Caco-2 (cell line): ENCODE results near the gene PTPN13. TPM values are rescaled to one million over a fixed set of nuclear protein-coding genes. Genes with fewer than 3 reads are reported as not detected.

Source experiments
- BruUV-seq: library from RNA; stranded (reverse); fragments of 400-500 nt; replicated peaks from 2 replicates; lab custom pipeline; 2021; lab: Mats Ljungman, UMichigan
- CTCF ChIA-PET: fragments of 300-600 bp; sonication (Branson Sonifier 250); formaldehyde crosslinking; loops from one replicate; lab custom pipeline; 2022; ENCODE audit warnings: antibody characterized with exemption; lab: Charles Lee
- POLR2A ChIA-PET: fragments of 300-600 bp; sonication (Branson Sonifier 250); formaldehyde crosslinking; loops from one replicate; lab custom pipeline; 2022; ENCODE audit warnings: antibody characterized with exemption; lab: Charles Lee
- DNase-seq, 2 experiments: peaks; one replicate each; pipeline versions ENCODE4 v3.0.0 to v3.0.0-alpha.2; 2020 to 2022
- H3K27me3 ChIP-seq: replicated peaks from 2 replicates; pipeline ENCODE4 v1.6.0; 2011; ENCODE audit warnings: low read length; ENCODE audit not compliant: control insufficient read depth, insufficient read depth
- H3K36me3 ChIP-seq: 2 replicates; pipeline ENCODE4 v1.5.1; 2011; ENCODE audit warnings: low read length; ENCODE audit not compliant: control insufficient read depth, insufficient read depth
- H3K4me1 ChIP-seq: fragments of 250-450 bp; sonication (Bioruptor Pico); 2 replicates; pipeline ENCODE4 v1.5.1; 2020; ENCODE audit warnings: mild to moderate bottlenecking
- H3K4me3 ChIP-seq: 2 replicates; pipeline ENCODE4 v1.5.1; 2011; ENCODE audit warnings: low read depth, mild to moderate bottlenecking, control low read depth, low read length
- H3K9me3 ChIP-seq: fragments of 250-450 bp; sonication (Bioruptor Pico); 2 replicates; pipeline ENCODE4 v1.5.1; 2020; ENCODE audit warnings: mild to moderate bottlenecking, moderate library complexity
- H3K27ac Mint-ChIP-seq: one replicate; pipeline ENCODE4 v1.8.0; 2022; ENCODE audit warnings: mixed read lengths; ENCODE audit not compliant: unreplicated experiment
- H3K27me3 Mint-ChIP-seq: one replicate; pipeline ENCODE4 v1.8.0; 2022; ENCODE audit warnings: mixed read lengths; ENCODE audit not compliant: insufficient read depth, unreplicated experiment
- H3K36me3 Mint-ChIP-seq: one replicate; pipeline ENCODE4 v1.8.0; 2022; ENCODE audit warnings: mild to moderate bottlenecking, mixed read lengths; ENCODE audit not compliant: insufficient read depth, unreplicated experiment
- H3K4me1 Mint-ChIP-seq: one replicate; pipeline ENCODE4 v1.8.0; 2022; ENCODE audit warnings: low read depth, mixed read lengths; ENCODE audit not compliant: unreplicated experiment
- H3K4me3 Mint-ChIP-seq: one replicate; pipeline ENCODE4 v1.8.0; 2022; ENCODE audit warnings: mild to moderate bottlenecking, moderate library complexity, mixed read lengths; ENCODE audit not compliant: unreplicated experiment
- H3K9me3 Mint-ChIP-seq: one replicate; pipeline ENCODE4 v1.8.0; 2022; ENCODE audit warnings: mixed read lengths; ENCODE audit not compliant: unreplicated experiment
- CTCF ChIP-seq, 2 experiments: fragments of 200-600 bp in 1 of 2; IDR thresholded peaks; 1 replicate in 1 of 2; 2 replicates in 1 of 2; pipeline versions ENCODE4 v1.5.1 to v1.8.0; 2011 to 2022; ENCODE audit warnings: antibody characterized with exemption in 1 of 2, control low read depth in 1 of 2, inconsistent platforms in 1 of 2, low read depth in 1 of 2, low read length in 1 of 2, mild to moderate bottlenecking in 1 of 2, moderate library complexity in 1 of 2; ENCODE audit not compliant: insufficient read depth in 1 of 2, severe bottlenecking in 1 of 2, unreplicated experiment in 1 of 2
- intact Hi-C: fragments of 100-400 bp; cut with micrococcal nuclease; formaldehyde crosslinking; loops from one replicate; pipeline ENCODE4 v1.10.0; 2022; ENCODE audit not compliant: unreplicated experiment
- total RNA-seq: library from RNA; stranded (reverse); gene quantifications from 2 replicates; pipeline ENCODE4 v1.2.3, GENCODE V29; 2022

Gene PTPN13
- total RNA-seq, 1 experiment from 2014 or later = 12.1 TPM

DNA sequence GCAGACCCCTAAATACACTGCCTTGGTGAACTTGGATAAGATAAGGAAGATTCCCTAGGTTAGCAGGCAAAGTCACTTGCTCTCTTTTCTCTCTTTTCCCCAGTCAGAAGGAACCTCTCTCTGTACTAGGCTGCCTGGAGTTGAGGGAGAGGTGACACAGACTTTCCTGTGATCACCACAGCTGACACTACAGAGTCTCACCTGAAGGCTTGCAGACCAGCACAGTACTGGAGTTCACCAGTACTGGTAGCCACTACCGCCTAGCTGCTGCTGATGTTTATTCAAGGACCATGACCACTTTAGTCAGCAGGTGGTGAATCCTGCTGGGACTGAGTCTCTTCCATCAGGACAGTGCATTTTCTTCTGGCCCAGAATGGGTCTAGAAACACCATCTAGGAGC lies 63.3 kb downstream of the PTPN13 start:
- H3K27me3 Mint-ChIP-seq = no peaks in the 10 kb centered on the region
- peaks cover 31% of the 10 kb centered on the region for H3K9me3 Mint-ChIP-seq
- POLR2A ChIA-PET = no interaction called here
- H3K36me3 Mint-ChIP-seq = no peaks in the 10 kb centered on the region
- H3K4me1 Mint-ChIP-seq = no peaks in the 10 kb centered on the region
- Histone ChIP-seq H3K27me3 (no peaks in the 10 kb centered on the region), H3K9me3 (no peaks in the 10 kb centered on the region), H3K4me3 (no peak overlapping the region), H3K4me1 (no peaks in the 10 kb centered on the region), H3K36me3 (no peaks in the 10 kb centered on the region)
- TF ChIP-seq CTCF (IDR thresholded peaks at IDR 0.05; ENCODE audit: insufficient read depth in 1 of 2, low read depth in 1 of 2, low read length in 1 of 2, severe bottlenecking in 1 of 2, unreplicated experiment in 1 of 2) = no peak
- no TSS peak for BruUV-seq
- no peak for DNase-seq
- CTCF ChIA-PET = no interaction called here
- H3K4me3 Mint-ChIP-seq = no peak overlapping the region
- H3K27ac Mint-ChIP-seq = no peak overlapping the region
- intact Hi-C loops = no loop called here

- ChIA-PET CTCF (no interaction called here), POLR2A (no interaction called here)
- Mint-ChIP-seq H3K27me3 (no peaks in the 10 kb centered on the region), H3K4me1 (no peaks in the 10 kb centered on the region), H3K36me3 (no peaks in the 10 kb centered on the region), H3K27ac (no peak overlapping the region), H3K9me3 (peaks cover 26% of the 10 kb centered on the region), H3K4me3 (no peak overlapping the region)
- Histone ChIP-seq H3K27me3 (no peaks in the 10 kb centered on the region), H3K36me3 (no peaks in the 10 kb centered on the region), H3K4me3 (no peak overlapping the region), H3K9me3 (no peaks in the 10 kb centered on the region), H3K4me1 (no peaks in the 10 kb centered on the region)
- TF ChIP-seq CTCF (IDR thresholded peaks at IDR 0.05; ENCODE audit: insufficient read depth in 1 of 2, low read depth in 1 of 2, low read length in 1 of 2, severe bottlenecking in 1 of 2, unreplicated experiment in 1 of 2) = no peak
- intact Hi-C loops = no loop called here
- BruUV-seq = no TSS peak
- no peak for DNase-seq
Measured at GRCh38 chr4:86657910-86658309, 63.8 kb downstream of the PTPN13 start.

DNA sequence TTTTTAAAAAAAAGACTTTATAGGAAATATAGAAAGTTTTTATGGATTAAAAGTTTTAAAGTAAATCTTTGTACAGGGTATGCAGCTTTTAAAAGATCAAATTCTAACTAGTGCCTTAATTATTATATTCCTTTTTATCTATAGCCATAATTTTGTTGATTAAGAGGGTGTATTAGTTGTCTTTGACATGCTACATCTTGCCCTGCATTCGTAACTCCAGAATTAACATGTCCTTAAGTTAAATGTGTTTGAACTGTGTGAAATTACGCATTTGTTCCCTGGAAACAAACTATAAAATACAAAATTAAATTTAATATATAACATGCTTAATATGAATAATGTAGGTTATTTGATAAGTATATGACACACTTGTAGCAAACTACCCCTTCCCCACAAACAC lies 66.3 kb downstream of the PTPN13 start:
- H3K4me1 Mint-ChIP-seq = no peaks in the 10 kb centered on the region
- H3K4me3 Mint-ChIP-seq = no peak overlapping the region
- POLR2A ChIA-PET = no interaction called here

More for the DNA sequence above, 66.3 kb downstream of the PTPN13 start:
- CTCF ChIA-PET = no interaction called here
- intact Hi-C loops = no loop called here
- peaks cover 9% of the 10 kb centered on the region for H3K9me3 Mint-ChIP-seq
- H3K36me3 ChIP-seq = no peaks in the 10 kb centered on the region
- TF ChIP-seq CTCF (IDR thresholded peaks at IDR 0.05; ENCODE audit: insufficient read depth in 1 of 2, low read depth in 1 of 2, low read length in 1 of 2, severe bottlenecking in 1 of 2, unreplicated experiment in 1 of 2) = no peak
- no peaks in the 10 kb centered on the region for H3K4me1 ChIP-seq
- no peak for DNase-seq
- no peaks in the 10 kb centered on the region for H3K27me3 Mint-ChIP-seq
- H3K4me3 ChIP-seq = no peak overlapping the region
- H3K27me3 ChIP-seq = no peaks in the 10 kb centered on the region
- no TSS peak for BruUV-seq
- H3K27ac Mint-ChIP-seq = no peak overlapping the region
- no peaks in the 10 kb centered on the region for H3K9me3 ChIP-seq
- H3K36me3 Mint-ChIP-seq = no peaks in the 10 kb centered on the region
